NCI-H446 treated with DMSO at 0.1 percent for 48 hours (cell line): Measurements from ENCODE around the gene COL4A6.
A peak's percentile ranks its signal among the peaks of the same experiment; 100 is the strongest.

ENCODE experiments used
- DNase-seq: peaks from one replicate; lab custom pipeline; 2025; lab: John Stamatoyannopoulos, UW

The COL4A6 gene

GRCh38 chrX:108331126-108331909 is 106.9 kb downstream of the COL4A6 start:
- no peak for DNase-seq

GRCh38 chrX:108323751-108324150 is 114.5 kb downstream of the COL4A6 start:
- no peak for DNase-seq

GRCh38 chrX:108322234-108322633 is 116.0 kb downstream of the COL4A6 start:
- DNase-seq = no peak

- DNase-seq = no peak
Measured at GRCh38 chrX:108316456-108316855, 121.8 kb downstream of the COL4A6 start.

DNA sequence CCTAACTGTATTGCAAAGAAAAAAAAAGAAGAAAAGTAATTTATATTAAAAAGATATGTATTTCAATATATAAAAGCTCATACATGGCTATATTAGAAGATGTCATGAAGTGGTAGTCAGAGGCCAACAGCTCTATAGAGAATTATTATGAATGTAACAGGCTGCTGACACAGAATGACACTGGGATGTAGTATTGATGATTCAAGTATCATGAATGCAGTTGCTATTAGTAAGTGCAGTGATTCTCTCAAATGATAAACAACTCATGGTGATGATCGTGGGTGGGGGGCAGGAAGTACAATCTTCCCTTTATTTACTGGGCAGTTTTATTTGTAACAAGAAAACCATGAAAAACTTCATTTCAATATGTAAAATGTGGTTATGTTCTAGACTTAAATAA is 124.6 kb downstream of the COL4A6 start:
- no peak for DNase-seq

- DNase-seq = peak; percentile 49
Measured at GRCh38 chrX:108312957-108313356, 125.3 kb downstream of the COL4A6 start.

DNA sequence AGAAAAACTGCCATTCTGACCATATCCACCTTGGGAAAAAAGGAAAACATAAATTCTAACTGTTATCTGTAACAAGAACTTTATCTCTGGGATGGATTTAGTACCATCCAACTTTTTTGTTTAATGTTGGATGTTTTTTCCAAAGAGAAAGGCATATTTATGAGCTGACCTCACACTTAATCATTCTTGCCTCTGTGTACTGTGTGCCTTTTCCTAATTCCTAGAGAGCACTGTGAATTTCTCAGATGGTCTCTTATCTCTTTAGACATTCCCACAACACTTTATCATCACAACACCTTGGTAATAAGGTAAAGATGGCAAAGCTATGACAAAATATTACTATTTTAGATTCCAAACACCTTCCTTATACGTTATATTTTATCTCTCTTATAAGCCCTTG is 126.2 kb downstream of the COL4A6 start:
- DNase-seq = no peak

DNA sequence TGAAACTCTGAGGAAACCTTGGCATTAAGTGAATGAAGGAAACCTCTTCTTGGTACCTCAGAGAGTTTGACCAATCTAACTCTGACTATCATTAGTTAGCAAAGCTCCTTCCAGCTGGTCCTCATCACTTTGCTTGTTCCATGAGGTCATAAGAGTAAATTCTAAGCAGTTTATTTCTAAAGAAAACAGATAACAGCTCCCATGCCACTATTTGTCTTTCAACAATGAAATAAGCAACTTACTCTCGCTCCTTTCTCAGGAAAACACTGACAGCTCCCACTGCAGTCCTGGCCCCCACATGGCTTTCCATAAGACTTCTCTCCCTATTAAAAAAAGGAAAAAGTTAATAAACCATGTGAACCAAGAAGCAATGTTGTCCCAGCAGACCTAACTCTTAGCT is 127.7 kb downstream of the COL4A6 start:
- DNase-seq = peak; percentile 47

DNA sequence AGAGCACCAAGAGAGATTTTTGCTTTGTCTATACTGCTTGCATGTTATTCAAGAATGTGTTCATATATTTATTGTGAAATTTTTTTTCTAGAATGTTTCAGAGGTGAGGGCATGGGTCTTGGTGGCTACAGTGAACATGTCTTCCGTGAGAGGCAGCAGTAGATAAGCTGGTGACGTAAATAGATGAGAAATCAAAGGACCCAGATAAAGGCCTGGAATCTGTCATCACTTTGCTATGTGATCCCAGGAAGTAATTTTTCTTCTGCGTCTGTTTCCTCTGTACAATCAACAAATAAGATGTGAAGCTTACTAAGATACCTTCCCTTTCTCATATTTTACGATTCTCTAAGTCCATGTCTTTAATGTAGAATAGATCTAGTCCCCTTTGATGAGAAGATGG is 129.1 kb downstream of the COL4A6 start:
- DNase-seq = no peak

DNA sequence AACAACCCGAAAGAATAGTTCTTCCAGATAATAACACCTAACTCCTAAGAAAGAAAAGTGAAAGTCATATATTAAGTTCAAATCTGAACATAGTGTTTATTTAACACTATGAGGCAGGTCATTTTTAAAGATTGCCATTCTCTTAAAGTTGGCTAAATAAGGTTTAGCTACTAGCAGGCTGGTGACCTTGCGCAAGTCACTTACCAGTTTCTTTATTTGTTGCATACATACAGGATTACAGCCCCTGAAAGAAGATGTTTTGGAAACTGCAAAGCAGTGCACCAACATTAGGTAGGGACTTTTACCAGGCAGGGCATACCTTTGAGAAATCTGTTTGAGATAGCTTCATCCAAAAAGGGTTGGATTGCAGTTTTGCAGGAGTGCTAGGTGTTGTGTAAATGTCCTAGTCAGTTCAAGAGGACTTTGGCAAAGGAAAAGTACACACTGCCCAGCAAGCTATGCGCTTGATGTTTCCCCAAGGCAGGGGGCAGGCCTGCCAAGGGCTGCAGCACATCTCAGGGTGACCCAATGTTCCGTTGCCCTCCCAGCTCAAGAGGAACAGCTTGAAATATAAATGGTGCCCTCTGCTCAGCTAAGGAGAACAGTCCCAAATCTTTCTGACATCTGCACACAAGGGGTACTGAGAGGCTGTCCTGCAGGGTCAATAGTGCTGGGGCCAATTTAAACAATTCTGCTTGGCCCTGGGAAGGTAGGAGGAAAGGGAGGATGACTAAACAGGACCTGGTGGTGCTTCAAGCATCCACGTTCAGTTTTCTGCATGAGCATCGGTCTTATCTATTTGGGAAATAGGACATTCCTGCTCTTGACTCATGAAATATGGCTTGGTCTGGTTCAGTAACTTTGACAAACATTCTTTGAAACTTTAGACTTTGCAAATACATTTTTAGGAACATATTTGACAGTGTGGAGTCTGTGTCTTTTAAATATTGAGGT is 130.8 kb downstream of the COL4A6 start:
- no peak for DNase-seq

- no peak for DNase-seq
Measured at GRCh38 chrX:108306086-108306485, 132.1 kb downstream of the COL4A6 start.

GRCh38 chrX:108304757-108305156 is 133.5 kb downstream of the COL4A6 start:
- DNase-seq = no peak

GRCh38 chrX:108304210-108304609 is 134.0 kb downstream of the COL4A6 start:
- peak; percentile 15 for DNase-seq

DNA sequence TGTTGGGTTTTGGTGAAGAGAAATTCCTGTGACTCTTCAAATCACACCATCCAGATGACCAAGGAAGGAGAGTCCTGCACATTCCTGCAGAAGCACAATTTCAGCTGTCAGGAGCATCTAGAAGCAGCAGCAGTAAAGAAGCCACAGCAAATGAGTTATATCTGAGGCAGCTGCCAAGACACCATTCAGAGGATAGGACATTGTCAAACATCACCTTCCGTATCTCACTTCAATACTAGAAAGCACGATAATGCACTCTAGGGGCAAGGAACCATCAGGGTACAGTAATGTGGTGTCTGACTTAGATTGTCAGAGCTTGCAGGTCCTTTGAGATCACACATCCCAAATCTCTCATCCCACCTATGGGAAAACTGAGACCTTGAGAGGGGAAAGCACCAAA is 134.5 kb downstream of the COL4A6 start:
- DNase-seq = no peak

DNA sequence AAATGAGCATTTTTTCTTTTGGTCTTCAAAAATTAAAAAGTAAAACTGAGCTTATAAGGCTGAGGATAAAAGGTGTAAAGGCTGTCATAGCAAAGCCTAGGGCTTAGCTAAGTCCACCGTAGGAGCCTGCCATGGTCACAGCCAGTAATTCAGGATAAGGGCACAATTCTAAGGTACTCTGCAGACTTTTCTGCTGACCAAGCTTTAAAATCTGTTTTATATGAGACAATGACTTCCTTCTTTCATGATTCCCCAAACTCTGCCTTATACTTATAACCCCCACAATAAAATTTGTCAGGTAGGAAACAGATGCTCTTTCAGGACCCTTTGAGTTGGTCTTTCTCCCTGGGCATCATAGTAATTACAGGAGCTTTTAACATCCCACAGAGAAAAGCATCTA is 138.5 kb downstream of the COL4A6 start:
- no peak for DNase-seq

DNA sequence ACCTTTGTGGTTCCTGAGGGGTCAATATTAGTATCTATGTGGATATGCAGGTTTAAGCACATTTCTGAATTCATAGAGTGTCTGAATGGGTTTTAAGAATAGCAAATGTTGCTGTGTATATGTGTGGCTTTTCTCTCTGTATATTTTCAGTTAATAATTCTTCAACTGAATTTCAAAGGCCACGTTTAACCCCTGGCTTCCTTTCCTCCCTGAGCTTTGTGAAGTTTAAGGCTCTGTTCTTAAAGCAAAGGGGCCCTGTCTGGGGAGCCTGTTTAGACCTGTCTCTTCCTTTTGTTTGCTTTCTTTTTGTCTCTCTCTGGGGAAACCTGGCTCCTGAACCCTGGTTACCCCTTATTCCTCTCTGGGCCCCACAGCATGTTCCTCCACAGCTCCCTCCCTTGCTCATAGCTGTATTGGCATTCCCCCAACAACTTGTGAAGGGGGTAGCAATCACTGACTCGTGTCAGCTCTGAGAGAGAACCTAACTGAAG is 139.1 kb downstream of the COL4A6 start:
- no peak for DNase-seq

DNA sequence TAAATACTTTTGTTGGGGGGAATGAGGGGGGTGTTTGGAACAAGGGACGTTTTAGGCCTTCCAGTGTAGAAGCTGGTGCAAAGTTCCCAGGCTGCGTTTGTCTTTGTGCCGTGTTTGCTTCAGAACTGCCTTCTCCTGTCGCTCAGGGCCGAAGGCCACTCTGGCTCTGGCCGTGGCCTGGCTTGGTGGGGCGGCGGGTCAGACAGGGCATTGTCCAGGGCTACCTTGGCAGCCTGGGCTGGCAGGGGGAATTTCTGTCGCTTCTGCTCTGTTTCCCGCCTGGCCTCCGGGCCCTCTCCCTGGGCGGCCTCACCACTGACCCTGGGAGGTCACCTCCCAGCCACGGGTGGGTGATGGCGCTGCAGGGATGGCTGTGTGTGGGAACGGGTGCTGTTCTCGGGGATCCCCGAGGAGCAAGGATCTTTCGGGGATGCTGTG is 140.0 kb downstream of the COL4A6 start:
- no peak for DNase-seq

DNA sequence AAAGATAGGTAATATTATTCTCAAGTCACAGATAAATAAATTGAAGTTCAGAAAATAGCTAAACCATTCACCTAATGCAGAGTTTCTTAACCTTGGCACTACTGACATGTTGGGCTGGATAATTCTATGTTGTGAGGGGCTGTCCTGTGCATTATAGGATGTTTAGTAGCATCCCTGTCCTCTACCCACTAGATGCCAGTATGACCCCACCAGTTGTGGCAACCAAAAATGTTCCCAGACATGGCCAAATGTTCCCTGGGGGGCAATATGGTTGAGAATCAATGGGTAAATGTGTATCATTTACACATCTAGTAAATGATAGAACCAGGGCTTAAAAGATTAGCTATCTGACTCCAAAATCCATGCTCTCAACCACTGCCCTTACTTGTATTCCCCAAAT is 140.9 kb downstream of the COL4A6 start:
- no peak for DNase-seq

GRCh38 chrX:108292053-108292452 is 146.2 kb downstream of the COL4A6 start:
- DNase-seq = no peak

- no peak for DNase-seq
Measured at GRCh38 chrX:108285918-108286317, 152.3 kb downstream of the COL4A6 start.

DNA sequence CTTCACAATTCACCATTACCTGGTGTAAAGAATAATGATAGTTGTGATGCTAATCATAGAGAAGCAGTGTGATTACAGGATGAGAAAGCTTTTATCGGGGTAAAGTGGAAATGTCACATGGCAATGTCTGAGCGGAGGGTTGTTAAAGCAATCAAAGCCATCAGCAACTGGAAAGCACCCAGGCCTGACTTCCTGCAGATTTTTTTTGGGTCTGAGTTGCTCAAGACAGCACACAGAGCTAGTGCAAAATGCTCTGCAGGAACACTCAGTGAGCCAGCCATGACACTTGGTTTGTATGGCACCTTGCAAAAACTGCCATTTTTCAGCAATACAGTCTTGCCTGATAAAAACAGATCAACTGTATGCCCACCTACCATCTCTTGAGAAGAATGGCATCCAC is 152.9 kb downstream of the COL4A6 start:
- DNase-seq = no peak

DNA sequence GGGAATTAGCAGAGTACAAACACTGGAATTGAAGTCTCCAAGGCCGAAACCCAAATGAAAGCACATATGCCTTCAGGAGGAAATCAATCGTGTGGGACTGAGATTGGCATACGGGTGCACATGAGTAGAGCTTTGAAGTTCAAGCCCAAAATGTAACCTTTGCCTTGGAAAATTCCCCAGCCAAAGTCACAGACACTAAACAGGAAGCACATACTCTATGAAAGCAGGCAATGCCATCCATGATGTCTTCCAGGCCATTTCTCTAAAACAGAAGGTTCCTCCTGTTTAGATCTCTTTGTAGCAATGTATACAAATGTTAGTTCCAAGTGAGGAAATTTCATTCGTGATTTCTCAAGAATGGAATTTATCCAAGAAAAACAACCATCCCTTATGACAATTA is 162.5 kb downstream of the COL4A6 start:
- DNase-seq = no peak

GRCh38 chrX:108271397-108271787 is 166.8 kb downstream of the COL4A6 start:
- peak; percentile 70 for DNase-seq
